Endothelial cell (in vitro differentiated cells): ENCODE data around the gene EMC7. TPM values are rescaled to one million over a fixed set of nuclear protein-coding genes. Genes with fewer than 3 reads are reported as not detected.

Experiments
- DNase-seq: peaks from one replicate; pipeline ENCODE4 v3.0.0; 2021; ENCODE audit warnings: low spot score
- H3K27ac Mint-ChIP-seq: one replicate; pipeline ENCODE4 v1.8.0; 2021; ENCODE audit warnings: mixed read lengths, inconsistent platforms; ENCODE audit not compliant: unreplicated experiment
- H3K27me3 Mint-ChIP-seq: one replicate; pipeline ENCODE4 v1.8.0; 2021; ENCODE audit warnings: mild to moderate bottlenecking, moderate library complexity, mixed read lengths, inconsistent platforms; ENCODE audit not compliant: unreplicated experiment
- H3K36me3 Mint-ChIP-seq: one replicate; pipeline ENCODE4 v1.8.0; 2021; ENCODE audit warnings: mild to moderate bottlenecking, low read depth, mixed read lengths, inconsistent platforms; ENCODE audit not compliant: unreplicated experiment
- H3K4me1 Mint-ChIP-seq: one replicate; pipeline ENCODE4 v1.8.0; 2021; ENCODE audit warnings: mild to moderate bottlenecking, mixed read lengths, inconsistent platforms; ENCODE audit not compliant: unreplicated experiment
- H3K4me3 Mint-ChIP-seq: one replicate; pipeline ENCODE4 v1.8.0; 2021; ENCODE audit warnings: mild to moderate bottlenecking, mixed read lengths, inconsistent platforms; ENCODE audit not compliant: unreplicated experiment
- H3K9me3 Mint-ChIP-seq: one replicate; pipeline ENCODE4 v1.8.0; 2021; ENCODE audit warnings: mixed read lengths, inconsistent platforms; ENCODE audit not compliant: unreplicated experiment
- CTCF ChIP-seq: fragments of 200-600 bp; sonication (generic); IDR thresholded peaks from one replicate; pipeline ENCODE4 v1.5.0; 2021; ENCODE audit warnings: antibody characterized with exemption; ENCODE audit not compliant: unreplicated experiment
- total RNA-seq: library from RNA; stranded (reverse); fragmentation: NEBNext Ultra II Directional; extraction: Animal tissue kit (Norgen Biotek cat#: 25700); gene quantifications from one replicate; pipeline ENCODE4 v1.2.1, GENCODE V29; 2021; ENCODE audit not compliant: unreplicated experiment

Gene EMC7
- total RNA-seq, 1 donor from 2014 or later, result 41.8 TPM

GRCh38 chr15:34109797-34110663, 8.4 kb upstream of the EMC7 start:
- Mint-ChIP-seq H3K9me3 (no peaks in the 10 kb centered on the region), H3K36me3 (no peaks in the 10 kb centered on the region), H3K27me3 (peaks cover 1% of the 10 kb centered on the region), H3K4me1 (peaks cover 4% of the 10 kb centered on the region), H3K4me3 (no peak overlapping the region), H3K27ac (no peak overlapping the region)
- TF ChIP-seq CTCF, result peak; percentile 70
- DNase-seq, result peak; percentile 16

- no peak for TF ChIP-seq CTCF
- Mint-ChIP-seq H3K9me3 (no peaks in the 10 kb centered on the region), H3K27ac (no peak overlapping the region), H3K4me3 (no peak overlapping the region), H3K36me3 (peaks cover 1% of the 10 kb centered on the region), H3K27me3 (no peaks in the 10 kb centered on the region), H3K4me1 (peaks cover 9% of the 10 kb centered on the region)
- DNase-seq, result no peak
Observed at GRCh38 chr15:34107315-34107714, 5.7 kb upstream of the EMC7 start.

GRCh38 chr15:34106423-34106822, 4.8 kb upstream of the EMC7 start:
- Mint-ChIP-seq H3K4me3 (no peak overlapping the region), H3K4me1 (peaks cover 17% of the 10 kb centered on the region), H3K9me3 (no peaks in the 10 kb centered on the region), H3K27ac (no peak overlapping the region), H3K36me3 (peaks cover 6% of the 10 kb centered on the region), H3K27me3 (peaks cover 1% of the 10 kb centered on the region)
- DNase-seq, result no peak
- TF ChIP-seq CTCF, result no peak

GRCh38 chr15:34102175-34102925, 688 bp upstream of the EMC7 start:
- H3K4me1 Mint-ChIP-seq, result peaks cover 21% of the 10 kb centered on the region
- H3K27ac Mint-ChIP-seq, result peak overlapping the region; percentile 97
- no peak for DNase-seq
- peaks cover 6% of the 10 kb centered on the region for H3K36me3 Mint-ChIP-seq
- H3K9me3 Mint-ChIP-seq, result no peaks in the 10 kb centered on the region
- H3K27me3 Mint-ChIP-seq, result peaks cover 4% of the 10 kb centered on the region
- no peak for TF ChIP-seq CTCF
- H3K4me3 Mint-ChIP-seq, result peak overlapping the region; percentile 99

- Mint-ChIP-seq H3K27ac (no peak overlapping the region), H3K4me1 (peaks cover 21% of the 10 kb centered on the region), H3K9me3 (no peaks in the 10 kb centered on the region), H3K27me3 (peaks cover 4% of the 10 kb centered on the region), H3K36me3 (peaks cover 6% of the 10 kb centered on the region), H3K4me3 (no peak overlapping the region)
- DNase-seq, result no peak
- TF ChIP-seq CTCF, result no peak
Observed at GRCh38 chr15:34099914-34100313, 1.7 kb downstream of the EMC7 start.
